GM18508 (cell line): Measurements from ENCODE around the gene GNGT1.
"Not testable (repeated sequence)": the region's sequence is repeated elsewhere in the genome, so short reads cannot be mapped to it uniquely, and the experiment has no call there.

Experiments used
- ATAC-seq: cut with Tn5 transposase; IDR thresholded peaks from one replicate; pipeline ENCODE4 v1.9.1; 2021; ENCODE audit warnings: moderate number of reproducible peaks; ENCODE audit not compliant: insufficient read depth, unreplicated experiment

The GNGT1 gene

GRCh38 chr7:93902777-93903423 is 3.5 kb upstream of the GNGT1 start:
- ATAC-seq = no peak

DNA sequence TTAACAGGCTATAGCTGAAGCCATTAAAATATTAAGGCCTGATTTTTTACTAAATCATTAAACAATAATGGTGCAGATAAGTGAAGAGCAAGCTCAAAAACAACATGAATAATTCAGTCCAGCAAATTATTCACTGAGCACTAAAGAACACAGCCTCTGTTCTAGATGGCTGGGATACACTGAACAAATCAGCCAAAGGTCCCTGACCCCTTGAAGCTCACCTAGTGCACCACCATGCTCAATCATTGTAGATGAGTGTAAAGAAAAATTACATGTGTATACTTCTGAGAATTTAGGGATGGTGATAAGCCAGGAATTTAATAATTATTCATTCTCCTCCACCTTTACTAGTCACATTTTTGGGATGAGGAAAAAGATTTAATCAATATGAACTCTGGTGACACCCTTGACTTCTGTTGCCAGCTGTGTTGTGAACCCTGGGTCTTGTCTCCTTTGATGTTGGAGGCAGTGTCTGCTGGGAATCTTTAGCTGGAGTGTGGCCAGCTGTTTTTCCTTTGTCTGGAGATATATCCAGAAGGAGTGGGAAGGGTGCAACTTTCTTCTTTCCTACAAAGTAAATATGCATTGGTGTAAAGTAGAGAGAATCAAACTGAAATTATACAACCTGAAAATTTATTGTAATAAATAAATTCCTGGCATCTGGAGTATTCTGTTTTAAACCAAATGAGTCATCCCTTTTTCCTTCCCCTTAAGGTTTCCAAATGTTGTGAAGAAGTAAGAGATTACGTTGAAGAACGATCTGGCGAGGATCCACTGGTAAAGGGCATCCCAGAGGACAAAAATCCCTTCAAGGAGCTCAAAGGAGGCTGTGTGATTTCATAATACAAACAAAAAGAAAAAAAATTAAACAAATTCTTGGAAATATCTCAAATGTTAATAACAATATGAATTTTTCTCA is 4.0 kb downstream of the GNGT1 start:
- ATAC-seq = no peak

GRCh38 chr7:93911242-93911641 is 4.9 kb downstream of the GNGT1 start:
- ATAC-seq = not testable (repeated sequence)

DNA sequence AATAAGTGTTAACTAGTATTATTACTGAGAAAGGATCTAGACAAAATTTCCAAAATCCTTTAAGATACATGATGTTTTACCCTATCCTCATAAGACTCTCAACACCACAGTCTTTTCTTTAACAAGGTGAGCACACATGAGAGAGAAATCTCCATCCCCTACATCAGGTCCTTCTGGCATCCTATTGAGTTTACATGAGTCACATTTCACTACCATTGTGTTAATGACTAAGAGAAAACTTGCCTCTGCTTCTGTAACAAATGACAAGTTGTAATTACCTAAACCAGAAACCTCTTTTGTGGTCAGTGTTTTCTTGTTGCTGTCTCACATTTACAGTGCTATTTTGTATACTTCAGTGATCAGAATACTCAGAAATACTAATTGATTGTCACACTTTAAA is 5.3 kb downstream of the GNGT1 start:
- not testable (repeated sequence) for ATAC-seq

GRCh38 chr7:93913197-93913596 is 6.8 kb downstream of the GNGT1 start:
- no peak for ATAC-seq

DNA sequence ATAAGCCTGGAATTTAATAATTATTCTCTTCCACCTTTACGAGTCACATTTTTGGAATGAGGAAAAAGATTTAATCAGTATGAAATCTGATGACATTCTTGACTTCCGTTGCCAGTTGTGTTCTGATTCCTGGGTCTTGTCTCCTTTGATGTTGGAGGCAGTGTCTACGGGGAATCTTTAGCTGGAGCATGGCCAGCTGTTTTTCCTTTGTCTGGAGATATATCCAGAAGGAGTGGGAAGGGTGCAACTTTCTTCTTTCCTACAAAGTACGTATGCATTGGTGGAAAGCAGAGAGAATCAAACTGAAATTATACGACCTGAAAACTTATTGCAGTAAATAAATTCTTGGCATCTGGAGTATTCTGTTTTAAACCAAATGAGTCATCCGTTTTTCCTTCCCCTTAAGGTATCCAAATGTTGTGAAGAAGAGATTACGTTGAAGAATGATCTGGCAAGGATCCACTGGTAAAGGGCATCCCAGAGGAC is 8.3 kb downstream of the GNGT1 start:
- no peak for ATAC-seq

DNA sequence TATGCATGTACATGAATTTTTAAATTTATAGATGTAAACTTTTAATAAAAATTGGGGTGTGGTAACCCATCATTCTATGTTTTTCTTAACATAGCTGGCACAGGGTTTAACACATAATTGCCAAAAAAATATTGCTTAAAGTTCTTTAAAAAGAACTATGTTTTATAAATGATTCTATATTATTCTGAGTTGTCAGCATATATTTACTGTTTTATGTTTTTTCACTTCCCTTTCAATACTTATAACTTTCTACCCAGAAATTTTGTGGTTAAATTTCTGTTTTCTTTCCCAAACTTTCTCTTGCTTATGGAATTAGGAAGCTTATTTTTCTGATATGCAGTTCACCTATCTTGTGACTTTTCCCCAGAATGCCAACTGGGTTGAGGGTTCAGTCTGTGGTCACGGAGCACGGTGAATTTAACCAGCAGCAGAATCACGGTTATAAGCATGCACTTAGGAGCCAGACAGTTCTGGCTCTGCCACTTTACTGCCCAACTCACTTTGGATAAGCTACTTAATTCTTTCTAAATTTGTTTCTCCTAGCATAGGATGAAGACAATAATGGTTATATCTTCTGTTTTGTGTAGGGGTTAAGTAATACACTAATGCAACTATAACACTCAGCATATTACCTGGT is 9.0 kb downstream of the GNGT1 start:
- not testable (repeated sequence) for ATAC-seq

DNA sequence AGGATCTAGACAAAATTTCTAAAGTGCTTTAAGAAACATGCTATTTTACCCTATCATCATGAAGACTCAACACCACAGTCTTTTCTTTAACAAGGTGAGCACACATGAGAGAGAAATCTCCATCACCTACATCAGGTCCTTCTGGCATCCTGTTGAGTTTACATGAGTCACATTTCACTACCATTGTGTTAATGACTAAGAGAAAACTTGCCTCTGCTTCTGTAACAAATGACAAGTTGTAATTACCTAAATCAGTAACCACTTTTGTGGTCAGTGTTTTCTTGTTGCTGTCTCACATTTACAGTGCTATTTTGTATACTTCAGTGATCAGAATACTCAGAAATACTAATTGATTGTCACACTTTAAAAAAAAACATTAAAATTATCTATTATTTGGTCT is 9.5 kb downstream of the GNGT1 start:
- not testable (repeated sequence) for ATAC-seq

DNA sequence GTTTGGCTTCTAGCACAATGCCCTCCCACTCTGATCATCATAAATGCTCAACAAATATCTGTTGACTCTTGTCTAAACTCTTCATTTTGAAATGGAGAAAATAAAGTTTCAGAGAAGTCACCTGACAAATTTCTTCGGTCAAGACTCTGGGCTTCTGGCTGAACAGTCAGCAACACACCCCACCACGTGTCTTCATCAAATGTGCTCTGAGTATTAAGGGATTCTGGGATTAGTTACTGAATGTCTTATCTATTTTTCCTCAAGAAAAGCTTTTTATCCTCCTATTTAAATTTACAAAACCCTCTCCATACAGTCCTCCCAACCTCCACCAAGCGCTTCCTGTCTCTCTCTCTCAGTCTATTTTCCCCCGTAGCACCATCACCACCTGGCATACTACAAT is 9.9 kb downstream of the GNGT1 start:
- ATAC-seq = not testable (repeated sequence)

DNA sequence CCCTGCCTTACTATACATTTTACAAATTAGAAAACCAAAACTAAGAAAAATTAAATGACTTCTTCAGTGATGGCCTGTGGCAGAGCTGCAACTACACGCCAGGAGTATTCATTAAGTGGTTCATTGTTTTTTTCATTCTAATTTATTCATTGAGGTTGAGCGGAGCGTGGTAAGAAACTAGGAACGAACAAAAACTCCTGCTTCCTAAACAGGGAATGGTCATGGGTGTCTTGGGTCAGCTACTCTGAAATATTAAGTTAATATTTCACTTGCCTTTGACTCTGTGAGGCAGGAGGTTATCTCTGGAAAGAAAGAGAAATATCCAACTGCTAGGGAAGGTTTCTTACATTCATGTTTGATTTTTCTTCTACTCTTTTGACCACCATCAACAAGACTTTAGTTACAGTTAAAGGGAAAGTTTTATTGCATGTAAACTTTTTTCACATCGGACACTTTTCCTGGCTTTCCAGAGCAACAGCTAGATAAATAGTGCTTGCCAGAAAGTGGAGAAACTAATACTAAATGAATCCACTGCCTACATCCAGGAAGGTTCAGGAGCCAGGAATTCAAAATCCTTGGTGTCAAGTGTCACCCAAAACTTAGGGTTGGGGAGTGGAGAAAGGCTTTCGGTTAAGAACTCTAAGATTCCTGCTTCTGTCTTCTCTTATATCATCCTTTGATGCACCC is 14.3 kb downstream of the GNGT1 start:
- ATAC-seq = no peak

GRCh38 chr7:93921186-93921585 is 14.8 kb downstream of the GNGT1 start:
- ATAC-seq = no peak

- peak; percentile 80 for ATAC-seq
Observed at GRCh38 chr7:93921607-93922566, 15.5 kb downstream of the GNGT1 start, which contains the start of gene GNG11. GNG11 (plus strand) TSS chr7:93921735; CDS start chr7:93922138, 403 bp downstream.

DNA sequence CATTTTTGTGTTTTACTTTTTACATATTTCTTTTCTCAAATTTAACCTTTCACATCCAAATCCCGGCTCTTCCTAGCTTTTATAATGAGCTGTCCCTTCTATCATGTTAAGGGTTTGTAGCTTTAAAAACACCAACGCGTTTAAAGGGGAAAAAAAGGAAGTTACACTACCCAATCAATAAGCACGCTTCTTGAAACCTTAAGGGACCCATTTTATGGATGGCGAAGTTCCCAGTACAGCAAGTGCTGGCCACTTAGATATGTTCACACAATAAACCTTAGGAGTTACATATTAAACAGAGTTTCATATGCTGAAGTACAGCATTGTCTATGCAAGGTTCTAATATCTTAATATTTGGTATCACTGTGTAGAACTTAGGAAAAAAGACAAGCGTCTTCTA is 16.9 kb downstream of the GNGT1 start:
- ATAC-seq = no peak

DNA sequence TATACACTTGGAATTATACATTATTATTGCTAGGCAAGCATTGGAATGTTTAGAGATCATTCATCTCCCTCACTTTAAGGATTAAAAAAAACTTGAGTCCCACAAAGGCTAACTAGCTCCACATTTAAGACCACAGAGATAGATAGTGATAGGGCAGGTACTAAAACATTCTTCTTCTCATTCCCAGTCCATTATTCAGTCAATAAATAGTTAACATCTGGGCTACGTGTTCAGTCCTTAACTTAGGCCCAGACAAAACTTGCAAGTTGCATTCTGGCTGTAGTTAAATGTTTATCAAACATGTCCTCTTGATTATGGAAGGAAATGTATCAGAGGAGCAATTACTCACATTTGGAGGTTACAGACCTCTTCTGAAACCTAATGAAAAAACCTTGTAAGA is 17.6 kb downstream of the GNGT1 start:
- no peak for ATAC-seq

GRCh38 chr7:93926800-93927199 is 20.4 kb downstream of the GNGT1 start:
- ATAC-seq = no peak

- no peak for ATAC-seq
Observed at GRCh38 chr7:93927585-93927984, 21.2 kb downstream of the GNGT1 start.

DNA sequence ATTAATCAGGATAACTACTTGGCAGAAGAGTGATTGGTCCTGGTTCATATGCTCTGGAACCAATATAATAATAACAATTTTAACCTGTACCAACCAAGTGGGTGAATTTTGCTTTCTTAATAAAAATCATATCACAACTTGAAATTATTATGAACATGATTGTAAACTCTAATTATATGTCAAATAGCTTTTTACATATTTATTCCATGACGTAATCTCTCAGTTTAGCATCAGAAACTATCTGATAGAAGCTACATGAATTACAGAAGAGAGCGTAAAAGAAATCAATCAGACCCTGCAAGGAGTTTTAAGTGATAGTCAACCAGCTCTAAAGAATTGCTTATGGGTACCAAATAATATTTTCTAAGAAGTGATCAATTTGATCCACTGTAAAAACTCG is 25.3 kb downstream of the GNGT1 start:
- no peak for ATAC-seq

GRCh38 chr7:93933156-93933555 is 26.8 kb downstream of the GNGT1 start:
- no peak for ATAC-seq

- no peak for ATAC-seq
Observed at GRCh38 chr7:93935102-93935501, 28.7 kb downstream of the GNGT1 start.
